Psoas muscle (tissue), 8 donors: ENCODE data around the gene NEAT1. TPM values are rescaled to one million over a fixed set of nuclear protein-coding genes. Genes with fewer than 3 reads are reported as not detected.

Source experiments
- ATAC-seq, 4 donors: fragments of 200-7000 bp; cut with Tn5 transposase; one replicate each; pipeline ENCODE4 v1.9.1; 2020; ENCODE audit warnings: moderate library complexity in 3 of 4, mild to moderate bottlenecking in 2 of 4
- DNase-seq, 2 donors: peaks; one replicate each; pipeline ENCODE4 v3.0.0-alpha.2; 2020
- H3K27ac ChIP-seq: fragments of 200-600 bp; one replicate; pipeline ENCODE4 v1.8.0; 2022
- H3K27me3 ChIP-seq, 3 donors: fragments of 200-600 bp in 1 of 3; one replicate each; pipeline versions ENCODE4 v1.6.1 to v1.8.0; 2013 to 2022; ENCODE audit warnings: low read length in 2 of 3, mild to moderate bottlenecking in 2 of 3, moderate library complexity in 1 of 3; ENCODE audit not compliant: insufficient read depth in 3 of 3
- H3K36me3 ChIP-seq, 2 donors: fragments of 200-600 bp in 1 of 2; one replicate each; pipeline versions ENCODE4 v1.6.1 to v1.8.0; 2013 to 2022; ENCODE audit warnings: low read depth in 1 of 2, mild to moderate bottlenecking in 1 of 2, moderate library complexity in 1 of 2; ENCODE audit not compliant: insufficient read depth in 1 of 2
- H3K4me1 ChIP-seq: fragments of 200-600 bp; one replicate; pipeline ENCODE4 v1.8.0; 2022
- H3K4me3 ChIP-seq: fragments of 200-600 bp; one replicate; pipeline ENCODE4 v1.8.0; 2022; ENCODE audit warnings: mild to moderate bottlenecking
- H3K9me3 ChIP-seq: fragments of 200-600 bp; one replicate; pipeline ENCODE4 v1.8.0; 2022
- CTCF ChIP-seq: fragments of 200-600 bp; IDR thresholded peaks from one replicate; pipeline ENCODE4 v1.8.0; 2022; ENCODE audit warnings: antibody characterized with exemption
- WGBS, 3 donors: extraction: QIAGEN DNeasy Blood & Tissue Kit; methylation state at CpG; one replicate each; pipeline versions ENCODE4 v1.1.6 to v1.1.7; 2013; 5-methylcytosine and 5-hydroxymethylcytosine counted together
- intact Hi-C, 2 donors: fragments of 100-400 bp; cut with DNase I; formaldehyde crosslinking; loops; one replicate each; pipeline versions ENCODE4 v1.11.0 to v1.14.2; 2022
- polyA plus RNA-seq, 3 donors: library from polyadenylated mRNA; stranded (reverse); fragments of 200-250 nt; gene quantifications; one replicate each; pipeline ENCODE4 v1.2.3, GENCODE V29; 2013
- total RNA-seq, 4 donors: library from RNA; stranded (reverse); fragmentation: NEBNext Ultra II Directional in 2 of 4; extraction: Animal tissue kit (Norgen Biotek cat#: 25700) in 2 of 4; gene quantifications; one replicate each; pipeline versions ENCODE4 v1.2.1 to v1.2.4, GENCODE V29; 2021 to 2023
- donor health status: healthy with polysubstance abuse.
- donor health status: DM: no; HTN: no; CAD: no; lungs with moderate emphysema.
- donor health status: Bipolar disorder and iron deficiency.
- donor health status: healthy.
- donor health status: DM: yes; HTN: yes; CAD: no.
- donor health status: DM: no; HTN: no; CAD: no.
- donor health status: DM: no; HTN: no; CAD: no.
- donor health status: DM: yes; HTN: yes; CAD: no.

The NEAT1 gene
- total and polyA plus RNA-seq, 7 donors, result 474 to 1,759 (median 716) TPM

- intact Hi-C loops, result no loop called here
- peak overlapping the region; percentile 100 for H3K27ac ChIP-seq
- H3K36me3 ChIP-seq, result peaks cover 0 to 94% of the 10 kb centered on the region in 2 donors
- peak in 3 of 4 donors; percentile 5 to 11 (median 7) for ATAC-seq
- WGBS, 3 donors, result 3 to 7% (median 4%) methylated on average over 9 of the region's 9 CpGs
- no peak for DNase-seq
- no peaks in the 10 kb centered on the region for H3K27me3 ChIP-seq
- H3K9me3 ChIP-seq, result no peaks in the 10 kb centered on the region
- peak overlapping the region; percentile 86 for H3K4me3 ChIP-seq
- TF ChIP-seq CTCF, result no peak
- H3K4me1 ChIP-seq, result peaks cover 43% of the 10 kb centered on the region
Observed at GRCh38 chr11:65429068-65429681, 6.6 kb downstream of the NEAT1 start.

- Histone ChIP-seq H3K9me3 (no peaks in the 10 kb centered on the region), H3K36me3 (peaks cover 0 to 94% of the 10 kb centered on the region in 2 donors), H3K4me3 (peak overlapping the region; percentile 86), H3K27me3 (no peaks in the 10 kb centered on the region), H3K27ac (peak overlapping the region; percentile 100), H3K4me1 (peaks cover 48% of the 10 kb centered on the region)
- intact Hi-C loops, result no loop called here
- peak; percentile 7 to 12 (median 10) for ATAC-seq
- no peak for TF ChIP-seq CTCF
- DNase-seq, result peak; percentile 72 to 85
- 2 to 6% (median 3%) methylated on average over 9 of the region's 9 CpGs for WGBS, 3 donors
Observed at GRCh38 chr11:65429724-65430405, 7.3 kb downstream of the NEAT1 start.

DNA sequence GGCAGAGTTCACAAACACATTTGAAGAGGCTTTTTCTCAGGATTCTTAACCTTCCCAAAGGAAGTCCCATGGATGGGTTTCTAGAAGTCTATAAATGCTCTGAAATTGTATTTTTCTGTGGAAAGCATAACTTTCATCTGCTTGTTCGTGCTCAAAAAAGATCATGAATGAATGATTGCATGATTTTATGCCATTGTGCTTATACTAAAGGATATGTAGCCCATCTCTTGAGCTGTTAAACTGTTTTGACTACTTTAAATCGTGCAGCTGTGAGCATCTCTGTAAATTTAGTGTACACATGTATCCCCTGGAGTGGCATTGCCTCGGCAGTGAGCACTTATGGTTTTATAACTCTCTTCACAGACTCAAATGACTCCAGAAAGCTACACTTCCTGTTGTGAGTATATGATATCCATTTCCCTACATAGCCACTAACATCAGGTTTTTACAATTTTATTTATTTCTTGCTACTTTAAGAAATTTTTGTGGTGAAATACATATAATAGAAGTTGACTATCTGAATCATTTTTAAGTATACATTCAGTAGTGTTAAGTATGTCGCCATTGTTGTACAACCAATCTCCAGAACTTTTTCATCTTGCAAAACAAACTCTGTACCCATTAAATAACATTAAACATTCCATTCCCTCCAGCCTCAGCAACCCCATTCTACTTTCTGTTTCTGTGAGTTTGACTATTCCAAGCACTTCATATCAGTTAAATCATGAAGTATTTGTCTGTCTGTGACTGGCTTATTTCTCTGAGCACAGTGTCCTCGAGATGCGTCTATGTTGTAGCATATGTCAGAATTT, 8.0 kb downstream of the NEAT1 start:
- Histone ChIP-seq H3K4me3 (peak overlapping the region; percentile 86), H3K36me3 (peaks cover 0 to 94% of the 10 kb centered on the region in 2 donors), H3K9me3 (no peaks in the 10 kb centered on the region), H3K27me3 (no peaks in the 10 kb centered on the region), H3K4me1 (peaks cover 56% of the 10 kb centered on the region), H3K27ac (peak overlapping the region; percentile 100)
- TF ChIP-seq CTCF, result no peak
- 13 to 23% (median 14%) methylated on average over 6 of the region's 6 CpGs for WGBS, 3 donors
- ATAC-seq, result no peak
- no peak for DNase-seq
- intact Hi-C loops, result no loop called here

DNA sequence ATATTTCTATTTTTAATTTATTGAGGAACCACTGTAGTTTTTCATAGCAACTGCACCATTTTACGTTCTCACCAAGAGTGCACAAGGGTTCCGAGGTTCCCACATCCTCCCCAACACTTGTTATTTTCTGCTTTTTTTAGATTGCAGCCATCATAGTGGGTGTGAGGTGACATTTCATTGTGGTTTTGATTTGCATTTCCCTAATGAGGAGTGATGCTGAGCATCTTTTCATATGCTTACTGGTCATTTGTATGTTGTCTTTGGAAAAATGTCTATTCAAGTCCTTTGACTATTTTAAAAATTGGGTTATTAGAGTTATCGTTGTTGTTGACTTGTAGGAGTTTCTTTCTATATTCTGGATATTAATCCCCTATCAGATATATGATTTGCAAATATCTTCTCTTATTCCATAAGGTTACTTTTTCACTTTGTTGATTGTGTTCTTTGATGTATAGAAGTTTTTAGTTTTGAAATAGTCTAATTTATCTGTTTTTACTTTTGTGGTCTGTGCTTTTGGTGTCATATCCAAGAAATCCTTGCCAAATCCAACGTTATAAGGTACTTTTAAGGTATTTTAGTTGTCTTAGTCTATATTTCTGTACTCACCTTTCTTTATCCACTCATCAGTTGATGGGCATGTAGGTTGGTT, 9.0 kb downstream of the NEAT1 start:
- 8 to 25% (median 9%) methylated on average over 4 of the region's 4 CpGs for WGBS, 3 donors
- H3K27me3 ChIP-seq, result no peaks in the 10 kb centered on the region
- intact Hi-C loops, result no loop called here
- H3K9me3 ChIP-seq, result no peaks in the 10 kb centered on the region
- peaks cover 65% of the 10 kb centered on the region for H3K4me1 ChIP-seq
- no peak for TF ChIP-seq CTCF
- peaks cover 0 to 94% of the 10 kb centered on the region in 2 donors for H3K36me3 ChIP-seq
- H3K27ac ChIP-seq, result peak overlapping the region; percentile 100
- H3K4me3 ChIP-seq, result peak overlapping the region; percentile 86
- DNase-seq (no peak), ATAC-seq (no peak)
